Measurements from ENCODE around the gene ZFHX3. TPM values are rescaled to one million over a fixed set of nuclear protein-coding genes. Genes with fewer than 3 reads are reported as not detected.

ZFHX3 gene
- total RNA-seq, 4 donors from 2014 or later = 36.3 to 44.0 (median 38.1) TPM

DNA sequence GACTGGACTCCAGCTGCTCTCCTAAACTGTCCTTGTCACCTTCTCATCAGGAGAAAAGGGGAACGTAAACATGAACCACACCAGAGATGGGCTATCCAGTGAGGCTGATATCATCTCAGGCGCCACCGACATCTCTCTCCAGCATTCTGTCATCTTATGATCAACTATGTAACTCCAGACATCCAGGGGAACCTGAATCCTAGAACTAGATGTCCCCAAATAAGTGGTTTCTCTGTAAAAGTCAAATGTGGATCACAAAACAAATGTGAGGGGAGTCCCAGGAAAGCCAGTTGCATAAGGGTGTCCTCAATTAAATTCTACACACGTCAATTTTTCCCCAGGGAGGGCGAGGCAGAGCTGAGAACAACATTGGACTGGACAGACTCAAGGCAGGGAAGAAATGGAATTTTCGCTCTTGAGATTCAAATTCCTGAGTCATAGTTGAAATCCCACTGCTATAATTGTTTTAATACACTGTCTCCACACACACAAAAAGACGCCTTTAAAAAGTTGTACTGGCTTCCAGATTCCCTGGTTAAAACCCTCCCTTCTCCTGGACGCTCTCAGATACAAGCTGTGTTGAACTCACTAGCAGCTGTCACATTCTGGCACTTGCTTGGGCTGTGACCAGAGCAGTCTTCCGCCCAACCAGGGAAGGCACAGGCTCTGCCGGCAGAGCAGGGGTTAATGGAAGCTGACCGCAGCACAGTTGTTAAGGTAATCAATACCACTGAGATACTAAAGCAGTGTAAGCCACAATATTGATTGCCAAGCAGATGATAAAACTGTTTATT lies 62.6 kb downstream of the ZFHX3 start:
- DNase-seq (ENCODE audit: low spot score in 2 of 2) = peak; percentile 73 to 94
- 33 to 40% methylated on average over 11 of the region's 11 CpGs for WGBS, 2 donors
- Histone ChIP-seq H3K9me3 (no peaks in the 10 kb centered on the region), H3K4me3 (peak overlapping the region in 1 of 4 donors; percentile 18), H3K4me1 (peaks cover 9 to 77% (median 40%) of the 10 kb centered on the region in 4 donors), H3K27ac (peak overlapping the region; percentile 57 to 89 (median 70)), H3K27me3 (no peaks in the 10 kb centered on the region), H3K36me3 (no peaks in the 10 kb centered on the region)
- TF ChIP-seq POLR2A (IDR thresholded peaks at IDR 0.05) (peak in 1 of 2 donors; percentile 22), EP300 (IDR thresholded peaks at IDR 0.05) (peak; percentile 98 to 99)
- TF ChIP-seq, protein P1, sequence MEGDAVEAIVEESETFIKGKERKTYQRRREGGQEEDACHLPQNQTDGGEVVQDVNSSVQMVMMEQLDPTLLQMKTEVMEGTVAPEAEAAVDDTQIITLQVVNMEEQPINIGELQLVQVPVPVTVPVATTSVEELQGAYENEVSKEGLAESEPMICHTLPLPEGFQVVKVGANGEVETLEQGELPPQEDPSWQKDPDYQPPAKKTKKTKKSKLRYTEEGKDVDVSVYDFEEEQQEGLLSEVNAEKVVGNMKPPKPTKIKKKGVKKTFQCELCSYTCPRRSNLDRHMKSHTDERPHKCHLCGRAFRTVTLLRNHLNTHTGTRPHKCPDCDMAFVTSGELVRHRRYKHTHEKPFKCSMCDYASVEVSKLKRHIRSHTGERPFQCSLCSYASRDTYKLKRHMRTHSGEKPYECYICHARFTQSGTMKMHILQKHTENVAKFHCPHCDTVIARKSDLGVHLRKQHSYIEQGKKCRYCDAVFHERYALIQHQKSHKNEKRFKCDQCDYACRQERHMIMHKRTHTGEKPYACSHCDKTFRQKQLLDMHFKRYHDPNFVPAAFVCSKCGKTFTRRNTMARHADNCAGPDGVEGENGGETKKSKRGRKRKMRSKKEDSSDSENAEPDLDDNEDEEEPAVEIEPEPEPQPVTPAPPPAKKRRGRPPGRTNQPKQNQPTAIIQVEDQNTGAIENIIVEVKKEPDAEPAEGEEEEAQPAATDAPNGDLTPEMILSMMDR (IDR thresholded peaks at IDR 0.05) = no peak

DNA sequence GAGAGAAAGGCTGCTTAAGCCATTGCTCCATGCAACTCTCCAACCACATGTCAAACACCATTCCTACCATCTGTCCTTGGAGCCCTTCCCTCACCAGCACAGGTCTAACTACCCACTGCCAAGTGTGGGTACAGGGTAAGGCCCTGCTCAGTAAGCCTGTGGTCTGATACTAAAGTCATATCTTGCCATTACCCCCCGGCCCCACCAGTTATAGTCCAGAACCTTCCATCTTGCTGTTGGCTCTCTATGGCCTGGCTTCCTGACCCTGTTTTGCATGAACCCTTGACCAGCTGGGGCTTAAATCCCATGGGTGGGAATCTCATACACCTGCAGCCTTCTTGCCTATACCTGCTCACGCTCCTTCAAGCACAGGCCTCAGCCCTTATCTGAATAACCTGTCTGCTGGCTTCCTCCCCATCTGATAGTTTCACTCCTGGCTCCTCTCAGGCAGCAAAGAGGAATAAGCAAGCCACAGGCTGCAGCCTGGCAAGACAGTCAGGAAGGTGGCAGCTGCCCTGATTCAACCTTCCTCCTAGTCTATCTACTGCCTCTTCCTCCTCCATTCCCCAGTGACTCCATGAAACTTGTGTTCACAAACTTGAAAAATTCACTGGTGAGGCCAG lies 64.1 kb downstream of the ZFHX3 start:
- TF ChIP-seq EP300 (IDR thresholded peaks at IDR 0.05) (no peak), POLR2A (IDR thresholded peaks at IDR 0.05) (no peak)
- TF ChIP-seq, protein P1 (IDR thresholded peaks at IDR 0.05) = no peak
- peak overlapping the region in 3 of 4 donors; percentile 9 to 89 (median 57) for H3K27ac ChIP-seq

GRCh38 chr16:72983241-72983640 lies 64.7 kb downstream of the ZFHX3 start:
- TF ChIP-seq, protein P1 (IDR thresholded peaks at IDR 0.05) = no peak
- no peak for TF ChIP-seq EP300 (IDR thresholded peaks at IDR 0.05)
- no peak for TF ChIP-seq POLR2A (IDR thresholded peaks at IDR 0.05)
- DNase-seq (ENCODE audit: low spot score in 2 of 2) = no peak
- Histone ChIP-seq H3K27ac (no peak overlapping the region), H3K4me1 (peaks cover under 1 to 67% (median 27%) of the 10 kb centered on the region in 4 donors), H3K9me3 (no peaks in the 10 kb centered on the region), H3K27me3 (no peaks in the 10 kb centered on the region), H3K4me3 (no peak overlapping the region), H3K36me3 (no peaks in the 10 kb centered on the region)
- WGBS, 2 donors = 93 to 96% methylated on average over 9 of the region's 9 CpGs

More for the DNA sequence above, 64.1 kb downstream of the ZFHX3 start:
- WGBS, 2 donors = 94 to 100% methylated on average over 2 of the region's 2 CpGs
- H3K4me3 ChIP-seq = no peak overlapping the region
- no peaks in the 10 kb centered on the region for H3K36me3 ChIP-seq
- DNase-seq (ENCODE audit: low spot score in 2 of 2) = no peak
- no peaks in the 10 kb centered on the region for H3K9me3 ChIP-seq
- no peaks in the 10 kb centered on the region for H3K27me3 ChIP-seq
- peaks cover 6 to 67% (median 30%) of the 10 kb centered on the region in 4 donors for H3K4me1 ChIP-seq

DNA sequence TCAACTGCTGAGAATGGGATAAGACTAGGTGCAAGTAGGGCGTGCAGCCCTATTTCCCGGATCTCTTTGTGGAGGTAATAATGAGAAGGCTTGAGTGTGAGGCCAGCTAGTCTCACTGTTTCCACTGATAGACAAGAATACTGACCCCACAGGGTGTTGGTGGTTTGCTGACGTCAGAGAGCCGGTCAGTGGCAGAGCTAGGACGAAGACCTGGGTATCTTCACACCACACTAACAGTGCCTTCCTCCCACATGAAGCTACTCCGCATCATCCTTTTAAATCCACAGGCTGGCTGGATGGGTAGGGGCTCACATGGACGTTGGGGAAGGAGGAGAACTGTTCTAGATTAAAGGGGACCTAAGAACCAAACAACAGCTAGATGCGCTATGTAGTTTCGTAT lies 68.0 kb downstream of the ZFHX3 start:
- no peak overlapping the region for H3K4me3 ChIP-seq
- no peaks in the 10 kb centered on the region for H3K9me3 ChIP-seq
- TF ChIP-seq POLR2A (IDR thresholded peaks at IDR 0.05) (no peak), EP300 (IDR thresholded peaks at IDR 0.05) (no peak)
- TF ChIP-seq, protein P1 (IDR thresholded peaks at IDR 0.05) = no peak
- H3K27ac ChIP-seq = no peak overlapping the region
- peaks cover 0 to 61% (median 4%) of the 10 kb centered on the region in 4 donors for H3K4me1 ChIP-seq
- H3K36me3 ChIP-seq = no peaks in the 10 kb centered on the region
- no peak for DNase-seq (ENCODE audit: low spot score in 2 of 2)
- H3K27me3 ChIP-seq = no peaks in the 10 kb centered on the region
- WGBS, 2 donors = 88 to 90% methylated on average over 9 of the region's 9 CpGs

GRCh38 chr16:72978212-72978611 lies 69.7 kb downstream of the ZFHX3 start:
- TF ChIP-seq POLR2A (IDR thresholded peaks at IDR 0.05) (no peak), EP300 (IDR thresholded peaks at IDR 0.05) (peak in 1 of 2 donors; percentile 31)
- DNase-seq (ENCODE audit: low spot score in 2 of 2) = no peak
- Histone ChIP-seq H3K27me3 (no peaks in the 10 kb centered on the region), H3K27ac (peak overlapping the region in 1 of 4 donors; percentile 52), H3K36me3 (no peaks in the 10 kb centered on the region), H3K4me1 (peaks cover 0 to 56% (median 4%) of the 10 kb centered on the region in 4 donors), H3K4me3 (no peak overlapping the region), H3K9me3 (no peaks in the 10 kb centered on the region)
- 53 to 59% methylated on average over 7 of the region's 7 CpGs for WGBS, 2 donors

All from tibial nerve (tissue), 4 donors.